SK-MEL-5 (cell line): ENCODE data around the gene MARCHF10. TPM values are rescaled to one million over a fixed set of nuclear protein-coding genes. Genes with fewer than 3 reads are reported as not detected.
"Not testable (repeated sequence)": the region's sequence is repeated elsewhere in the genome, so short reads cannot be mapped to it uniquely, and the experiment has no call there.

ENCODE experiments used
- DNase-seq: peaks from one replicate; pipeline ENCODE4 v3.0.0-alpha.2; 2016; ENCODE audit warnings: low read depth, low spot score
- in situ Hi-C: cut with HindIII; loops from 2 replicates; pipeline ENCODE4 v1.10.0; 2016; ENCODE audit warnings: low sequenced_read_pairs, high pct_unique_total_duplicates, low pct_unique_long_range_greater_than_20kb
- total RNA-seq: library from RNA; depleted of rRNA; stranded (reverse); fragments of >200 nt; shearing (Covaris generic); gene quantifications from 2 replicates; pipeline ENCODE4 v1.2.3, GENCODE V29; 2014

The MARCHF10 gene
- total RNA-seq, 1 experiment from 2014 or later: 0.03 TPM

GRCh38 chr17:62796291-62796690 is 11.8 kb downstream of the MARCHF10 start:
- in situ Hi-C loops: no loop called here

GRCh38 chr17:62794666-62794971 is 13.5 kb downstream of the MARCHF10 start:
- in situ Hi-C loops: no loop called here

More at GRCh38 chr17:62796291-62796690, 11.8 kb downstream of the MARCHF10 start:
- DNase-seq: no peak

GRCh38 chr17:62793919-62794665 is 14.0 kb downstream of the MARCHF10 start:
- DNase-seq: peak; percentile 61
- in situ Hi-C loops: no loop called here

More at GRCh38 chr17:62794666-62794971, 13.5 kb downstream of the MARCHF10 start:
- DNase-seq: no peak

DNA sequence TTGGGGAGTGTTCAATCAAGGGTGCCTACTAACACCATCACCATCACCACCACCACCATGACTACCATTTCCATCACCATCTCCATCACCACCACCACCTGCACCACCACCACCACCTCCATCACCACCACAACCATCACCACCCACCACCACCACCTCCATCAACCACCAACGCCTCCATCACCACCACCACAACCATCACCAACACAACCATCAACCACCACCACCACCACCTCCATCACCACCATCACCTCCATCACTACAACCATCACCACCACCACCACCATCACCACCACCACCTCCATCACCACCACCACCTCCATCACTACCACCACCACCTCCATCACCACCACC is 15.7 kb downstream of the MARCHF10 start:
- in situ Hi-C loops: no loop called here
- DNase-seq: no peak

- in situ Hi-C loops: no loop called here
- peak; percentile 60 for DNase-seq
Measured at GRCh38 chr17:62791767-62792446, 16.2 kb downstream of the MARCHF10 start.

GRCh38 chr17:62791235-62791734 is 16.8 kb downstream of the MARCHF10 start:
- no peak for DNase-seq
- in situ Hi-C loops: no loop called here

GRCh38 chr17:62790564-62790986 is 17.5 kb downstream of the MARCHF10 start:
- no peak for DNase-seq
- in situ Hi-C loops: no loop called here

GRCh38 chr17:62787366-62787765 is 20.7 kb downstream of the MARCHF10 start:
- DNase-seq: no peak
- in situ Hi-C loops: no loop called here

- in situ Hi-C loops: no loop called here
Measured at GRCh38 chr17:62786646-62787045, 21.5 kb downstream of the MARCHF10 start.

GRCh38 chr17:62785983-62786382 is 22.1 kb downstream of the MARCHF10 start:
- in situ Hi-C loops, DNase-seq: not testable (repeated sequence)

More at GRCh38 chr17:62786646-62787045, 21.5 kb downstream of the MARCHF10 start:
- no peak for DNase-seq

DNA sequence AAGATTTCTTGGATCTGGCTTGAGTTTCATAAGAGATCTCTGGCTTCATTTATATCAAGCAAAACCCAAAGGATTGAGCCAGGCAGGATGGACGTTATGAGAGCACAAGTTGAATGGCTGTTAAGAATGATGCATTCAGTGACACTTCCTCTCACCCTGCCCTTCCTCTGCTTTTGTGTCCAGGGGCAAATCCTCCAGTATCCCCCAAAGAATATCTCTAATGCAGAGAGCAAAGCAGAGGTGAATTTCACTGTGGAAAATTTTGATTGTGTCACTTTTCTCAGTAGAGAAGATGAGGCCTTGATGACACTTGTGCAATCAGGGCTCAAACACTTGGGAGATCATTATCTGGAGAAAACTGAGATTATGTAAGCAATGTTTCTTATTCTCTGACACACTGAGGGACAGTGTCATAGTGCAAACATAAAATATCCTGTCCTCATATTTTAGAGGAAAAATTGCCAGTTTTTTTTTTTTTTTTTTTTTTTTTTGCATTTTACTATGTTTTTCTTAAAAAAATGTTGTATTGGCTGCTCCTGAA is 25.3 kb downstream of the MARCHF10 start:
- in situ Hi-C loops: no loop called here
- no peak for DNase-seq

DNA sequence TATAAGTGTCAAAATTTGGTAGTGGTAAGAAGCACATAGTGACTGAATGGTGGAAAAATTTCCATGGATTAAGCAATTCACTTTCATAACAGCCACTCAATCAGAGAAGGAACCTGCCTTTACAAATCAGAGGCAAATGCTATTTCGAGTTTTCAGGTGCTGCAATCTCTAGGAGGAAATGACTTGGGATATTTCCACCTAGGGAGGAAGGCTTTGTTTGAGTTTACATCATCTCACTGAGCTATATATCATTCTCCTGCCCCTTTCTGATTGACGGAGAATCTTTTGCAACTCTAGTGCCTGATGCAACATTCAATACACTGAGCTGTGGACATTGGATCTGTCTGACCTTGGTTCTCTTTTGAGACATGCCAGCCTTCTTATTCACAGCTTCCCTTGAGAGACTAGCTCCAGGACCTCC is 26.3 kb downstream of the MARCHF10 start:
- DNase-seq: no peak
- in situ Hi-C loops: no loop called here

- in situ Hi-C loops: no loop called here
- no peak for DNase-seq
Measured at GRCh38 chr17:62781356-62781755, 26.8 kb downstream of the MARCHF10 start.

GRCh38 chr17:62780951-62781350 is 27.2 kb downstream of the MARCHF10 start:
- in situ Hi-C loops: no loop called here
- DNase-seq: no peak

- DNase-seq: no peak
- in situ Hi-C loops: no loop called here
Measured at GRCh38 chr17:62780269-62780668, 27.8 kb downstream of the MARCHF10 start.

GRCh38 chr17:62778990-62779681 is 29.0 kb downstream of the MARCHF10 start:
- DNase-seq: no peak
- in situ Hi-C loops: no loop called here

DNA sequence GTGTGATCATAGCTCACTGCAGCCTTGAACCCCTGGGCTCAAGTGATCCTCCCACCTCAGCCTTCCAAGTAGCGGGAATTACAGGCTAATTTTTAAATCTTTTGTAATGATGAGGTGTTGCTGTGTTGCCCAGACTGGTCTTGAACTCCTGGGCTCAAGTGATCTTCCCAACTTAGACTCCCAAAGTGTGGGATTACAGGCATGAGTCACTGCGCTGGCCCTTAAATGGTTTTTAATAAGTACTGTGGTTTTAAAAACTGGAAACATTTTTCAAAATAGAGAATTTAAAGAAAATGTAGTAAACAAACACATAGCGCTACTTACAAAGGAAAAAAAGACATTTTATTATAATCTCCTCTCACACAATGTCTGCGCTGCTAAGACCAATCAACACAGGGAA is 32.2 kb downstream of the MARCHF10 start:
- in situ Hi-C loops: no loop called here
- DNase-seq: no peak

DNA sequence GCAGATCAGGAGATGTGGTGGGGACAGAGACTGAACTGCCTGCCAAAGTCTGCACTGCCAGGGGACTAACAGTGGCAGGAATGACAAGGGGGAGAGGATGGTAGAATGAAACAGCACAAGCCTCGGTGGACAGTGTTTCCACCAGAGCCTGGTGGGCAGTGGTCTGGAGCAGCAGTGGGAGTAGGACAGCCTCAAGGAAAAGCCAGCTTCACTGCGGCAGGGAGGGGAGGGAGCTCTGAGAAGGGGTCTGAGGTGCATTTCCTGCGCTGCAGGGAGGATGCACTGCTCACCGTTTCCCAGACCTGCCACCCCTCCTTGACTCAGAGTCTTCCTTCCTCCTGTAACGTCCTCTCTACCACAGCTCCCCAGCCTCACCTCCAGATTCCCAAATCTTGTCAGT is 33.8 kb downstream of the MARCHF10 start:
- in situ Hi-C loops: no loop called here
- no peak for DNase-seq
